GM18499 (cell line): ENCODE results near the gene GADL1.

Source experiments
- ATAC-seq: cut with Tn5 transposase; IDR thresholded peaks from one replicate; pipeline ENCODE4 v1.9.1; 2021; ENCODE audit warnings: moderate number of reproducible peaks; ENCODE audit not compliant: insufficient read depth, unreplicated experiment

The GADL1 gene

GRCh38 chr3:30764891-30765290, 129.6 kb downstream of the GADL1 start:
- ATAC-seq, result no peak

- ATAC-seq, result no peak
Observed at GRCh38 chr3:30764281-30764680, 130.2 kb downstream of the GADL1 start.

GRCh38 chr3:30761374-30761773, 133.1 kb downstream of the GADL1 start:
- ATAC-seq, result no peak

- no peak for ATAC-seq
Observed at GRCh38 chr3:30760737-30761136, 133.7 kb downstream of the GADL1 start.

- ATAC-seq, result no peak
Observed at GRCh38 chr3:30760040-30760695, 134.3 kb downstream of the GADL1 start.

GRCh38 chr3:30756218-30756617, 138.2 kb downstream of the GADL1 start:
- no peak for ATAC-seq

GRCh38 chr3:30754426-30754825, 140.0 kb downstream of the GADL1 start:
- ATAC-seq, result no peak

GRCh38 chr3:30753766-30754165, 140.7 kb downstream of the GADL1 start:
- no peak for ATAC-seq

GRCh38 chr3:30752970-30753369, 141.5 kb downstream of the GADL1 start:
- ATAC-seq, result no peak

GRCh38 chr3:30752491-30752890, 142.0 kb downstream of the GADL1 start:
- no peak for ATAC-seq

GRCh38 chr3:30751610-30752299, 142.7 kb downstream of the GADL1 start:
- ATAC-seq, result peak; percentile 57

- no peak for ATAC-seq
Observed at GRCh38 chr3:30750967-30751366, 143.5 kb downstream of the GADL1 start.

GRCh38 chr3:30749230-30749629, 145.2 kb downstream of the GADL1 start:
- ATAC-seq, result no peak

- no peak for ATAC-seq
Observed at GRCh38 chr3:30747771-30748281, 146.6 kb downstream of the GADL1 start.

- no peak for ATAC-seq
Observed at GRCh38 chr3:30743641-30744317, 150.7 kb downstream of the GADL1 start.

- no peak for ATAC-seq
Observed at GRCh38 chr3:30742796-30743619, 151.5 kb downstream of the GADL1 start.

- ATAC-seq, result no peak
Observed at GRCh38 chr3:30741889-30742288, 152.6 kb downstream of the GADL1 start.

- no peak for ATAC-seq
Observed at GRCh38 chr3:30738605-30739004, 155.9 kb downstream of the GADL1 start.

- ATAC-seq, result no peak
Observed at GRCh38 chr3:30737743-30738499, 156.5 kb downstream of the GADL1 start.

GRCh38 chr3:30733696-30734095, 160.8 kb downstream of the GADL1 start:
- ATAC-seq, result no peak
